Motor neuron (in vitro differentiated cells): ENCODE data around the gene PLEKHH3. TPM values are rescaled to one million over a fixed set of nuclear protein-coding genes. Genes with fewer than 3 reads are reported as not detected.
A peak's percentile ranks its signal among the peaks of the same experiment; 100 is the strongest.

Source experiments
- ATAC-seq, 8 experiments: fragments of 200-7000 bp; cut with Tn5 transposase; replicated peaks in 6 of 8; 2 replicates each; pipeline ENCODE4 v1.8.0; 2021; ENCODE audit warnings: mild to moderate bottlenecking in 8 of 8, moderate library complexity in 8 of 8
- H3K27ac ChIP-seq, 2 donors: fragments of 250-450 bp; sonication (Bioruptor Pico); 2 replicates each; pipeline ENCODE4 v1.9.0; 2021; ENCODE audit warnings: antibody characterized with exemption in 2 of 2, mild to moderate bottlenecking in 2 of 2, moderate library complexity in 1 of 2
- H3K4me1 ChIP-seq, 2 donors: fragments of 250-450 bp; sonication (Bioruptor Pico); replicated peaks in 1 of 2; 2 replicates each; pipeline ENCODE4 v1.6.1; 2021; ENCODE audit warnings: antibody characterized with exemption in 2 of 2, mild to moderate bottlenecking in 2 of 2, moderate library complexity in 1 of 2
- H3K4me3 ChIP-seq, 5 donors: fragments of 250-450 bp; sonication (Bioruptor Pico); 2 replicates each; pipeline ENCODE4 v1.9.0; 2021; ENCODE audit warnings: antibody characterized with exemption in 5 of 5, mild to moderate bottlenecking in 5 of 5, moderate library complexity in 4 of 5
- WGBS, 10 experiments: fragments of 450-650 bp; shearing (Covaris generic); methylation state at CpG; one replicate each; pipeline ENCODE4 v1.0.0; 2022; 5-methylcytosine and 5-hydroxymethylcytosine counted together
- in situ Hi-C, 9 experiments: fragments of 400-800 bp; cut with MboI; loops; one replicate each; pipeline ENCODE4 v1.15.0; 2021; ENCODE audit warnings: low sequenced_read_pairs in 9 of 9, low pct_unique_long_range_greater_than_20kb in 2 of 9; ENCODE audit not compliant: unreplicated experiment in 9 of 9
- total RNA-seq, 8 experiments: library from RNA; unstranded; fragments of 300-600 nt; gene quantifications; 2 replicates each; pipeline versions ENCODE4 v1.2.3 to v1.2.4, GENCODE V29; 2022

The PLEKHH3 gene
- total RNA-seq, result 10 to 100 TPM; 10.1 to 24.2 (median 20.6) TPM

- peak in 4 of 8 experiments; percentile 0 to 20 (median 2) for ATAC-seq
- in situ Hi-C loops, result no loop called here
- H3K4me3 ChIP-seq, result peak within 1 kb of the TSS; percentile 70 to 95 (median 80)
- peak within 1 kb of the TSS; percentile 95 to 97 for H3K27ac ChIP-seq
- 1% methylated on average over 14 of the region's 51 CpGs; no CpG with 5 or more reads in 9 of the 10 experiments for WGBS, 10 experiments
- peaks cover 30 to 41% of the 10 kb centered on the region in 2 donors for H3K4me1 ChIP-seq
Measured at GRCh38 chr17:42676424-42677011, at the start of gene PLEKHH3. TSS of gene PLEKHH3 (minus strand) at chr17:42676994. CDS start at chr17:42676563, 431 bp downstream.

GRCh38 chr17:42725143-42725542 is 48.3 kb upstream of the PLEKHH3 start:
- in situ Hi-C loops, result no loop called here

GRCh38 chr17:42723636-42724035 is 46.8 kb upstream of the PLEKHH3 start:
- 71 to 100% (median 88%) methylated on average over 1 to 3 of the region's 3 CpGs; no CpG with 5 or more reads in 2 of the 10 experiments for WGBS, 10 experiments
- no peak overlapping the region for H3K4me3 ChIP-seq
- in situ Hi-C loops, result no loop called here
- H3K4me1 ChIP-seq, result no peaks in the 10 kb centered on the region
- no peak for ATAC-seq
- H3K27ac ChIP-seq, result no peak overlapping the region

More at GRCh38 chr17:42725143-42725542, 48.3 kb upstream of the PLEKHH3 start:
- no peaks in the 10 kb centered on the region for H3K4me1 ChIP-seq
- no peak overlapping the region for H3K4me3 ChIP-seq
- ATAC-seq, result no peak
- WGBS, 10 experiments, result 90 to 100% (median 100%) methylated on average over 1 to 6 of the region's 6 CpGs
- no peak overlapping the region for H3K27ac ChIP-seq

- no peak overlapping the region for H3K4me3 ChIP-seq
- no peaks in the 10 kb centered on the region for H3K4me1 ChIP-seq
- ATAC-seq, result peak; percentile 45 to 86 (median 72)
- 0 to 47% (median 15%) methylated on average over 1 to 2 of the region's 2 CpGs; no CpG with 5 or more reads in 1 of the 10 experiments for WGBS, 10 experiments
- H3K27ac ChIP-seq, result no peak overlapping the region
- in situ Hi-C loops, result no loop called here
Measured at GRCh38 chr17:42720996-42721583, 44.3 kb upstream of the PLEKHH3 start.

GRCh38 chr17:42709561-42709960 is 32.8 kb upstream of the PLEKHH3 start:
- peak in 4 of 8 experiments; percentile 22 to 64 (median 46) for ATAC-seq

GRCh38 chr17:42708588-42708987 is 31.8 kb upstream of the PLEKHH3 start:
- ATAC-seq, result no peak
- H3K27ac ChIP-seq, result no peak overlapping the region
- no peaks in the 10 kb centered on the region for H3K4me1 ChIP-seq
- in situ Hi-C loops, result no loop called here
- no peak overlapping the region for H3K4me3 ChIP-seq
- 80 to 100% (median 92%) methylated on average over 1 of the region's 3 CpGs; no CpG with 5 or more reads in 6 of the 10 experiments for WGBS, 10 experiments

More at GRCh38 chr17:42709561-42709960, 32.8 kb upstream of the PLEKHH3 start:
- in situ Hi-C loops, result no loop called here
- 63 to 100% (median 77%) methylated on average over 1 to 2 of the region's 2 CpGs; no CpG with 5 or more reads in 6 of the 10 experiments for WGBS, 10 experiments
- Histone ChIP-seq H3K27ac (no peak overlapping the region), H3K4me1 (no peaks in the 10 kb centered on the region), H3K4me3 (no peak overlapping the region)

- in situ Hi-C loops, result no loop called here
Measured at GRCh38 chr17:42706732-42707131, 29.9 kb upstream of the PLEKHH3 start.

GRCh38 chr17:42704837-42705494 is 28.2 kb upstream of the PLEKHH3 start:
- Histone ChIP-seq H3K4me3 (no peak overlapping the region), H3K4me1 (no peaks in the 10 kb centered on the region), H3K27ac (no peak overlapping the region)
- no peak for ATAC-seq
- 67 to 100% (median 91%) methylated on average over 1 to 7 of the region's 8 CpGs; no CpG with 5 or more reads in 2 of the 10 experiments for WGBS, 10 experiments
- in situ Hi-C loops, result no loop called here

More at GRCh38 chr17:42706732-42707131, 29.9 kb upstream of the PLEKHH3 start:
- Histone ChIP-seq H3K4me1 (no peaks in the 10 kb centered on the region), H3K4me3 (no peak overlapping the region), H3K27ac (no peak overlapping the region)
- no peak for ATAC-seq
- 17 to 100% (median 78%) methylated on average over 1 to 4 of the region's 5 CpGs; no CpG with 5 or more reads in 3 of the 10 experiments for WGBS, 10 experiments

GRCh38 chr17:42704490-42704836 is 27.7 kb upstream of the PLEKHH3 start:
- Histone ChIP-seq H3K4me1 (peaks cover 0 to under 1% of the 10 kb centered on the region in 2 donors), H3K4me3 (no peak overlapping the region), H3K27ac (no peak overlapping the region)
- 83 to 100% (median 91%) methylated on average over 2 to 4 of the region's 5 CpGs; no CpG with 5 or more reads in 5 of the 10 experiments for WGBS, 10 experiments
- in situ Hi-C loops, result no loop called here
- no peak for ATAC-seq

GRCh38 chr17:42702446-42702845 is 25.7 kb upstream of the PLEKHH3 start:
- H3K4me3 ChIP-seq, result no peak overlapping the region
- 80 to 100% (median 83%) methylated on average over 1 to 3 of the region's 11 CpGs; no CpG with 5 or more reads in 5 of the 10 experiments for WGBS, 10 experiments
- in situ Hi-C loops, result no loop called here
- H3K27ac ChIP-seq, result no peak overlapping the region
- ATAC-seq, result no peak
- peaks cover 3 to 6% of the 10 kb centered on the region in 2 donors for H3K4me1 ChIP-seq

GRCh38 chr17:42700586-42701289 is 23.9 kb upstream of the PLEKHH3 start:
- in situ Hi-C loops, result no loop called here
- 68 to 100% (median 80%) methylated on average over 1 to 6 of the region's 10 CpGs; no CpG with 5 or more reads in 2 of the 10 experiments for WGBS, 10 experiments
- no peak overlapping the region for H3K27ac ChIP-seq
- H3K4me3 ChIP-seq, result no peak overlapping the region
- peak in 7 of 8 experiments; percentile 33 to 99 (median 43) for ATAC-seq
- H3K4me1 ChIP-seq, result peaks cover 3 to 6% of the 10 kb centered on the region in 2 donors

GRCh38 chr17:42699415-42699740 is 22.6 kb upstream of the PLEKHH3 start:
- Histone ChIP-seq H3K27ac (peak overlapping the region; percentile 34 to 44), H3K4me3 (no peak overlapping the region), H3K4me1 (peaks cover 3 to 6% of the 10 kb centered on the region in 2 donors)
- in situ Hi-C loops, result no loop called here
- no peak for ATAC-seq
- 75 to 100% (median 100%) methylated on average over 1 to 2 of the region's 4 CpGs; no CpG with 5 or more reads in 2 of the 10 experiments for WGBS, 10 experiments
